AG10803 (cell line): ENCODE measurements around the gene PSIP1.

ENCODE experiments used
- DNase-seq: peaks from one replicate; pipeline ENCODE4 v3.0.0; 2010; ENCODE audit warnings: low read depth
- H3K4me3 ChIP-seq: 2 replicates; pipeline ENCODE4 v1.5.1; 2011; ENCODE audit warnings: mild to moderate bottlenecking, low read length, control low read depth
- CTCF ChIP-seq: conservative IDR thresholded peaks from 2 replicates; pipeline ENCODE4 v1.5.1; 2011; ENCODE audit warnings: mild to moderate bottlenecking, low read length, control low read depth, inconsistent platforms

Gene PSIP1

GRCh38 chr9:15510789-15511575 lies at the start of gene PSIP1:
TSS of gene PSIP1 (minus strand) at chr9:15510970. CDS start at chr9:15510188, 782 bp downstream.
- 0 out of 2 replicates have a peak, but pooled peaks have one; percentile 6 for TF ChIP-seq CTCF

GRCh38 chr9:15553528-15553898 lies 42.7 kb upstream of the PSIP1 start:
- TF ChIP-seq CTCF = no peak
- H3K4me3 ChIP-seq = peak overlapping the region; percentile 74
- DNase-seq = no peak

More at GRCh38 chr9:15510789-15511575, at the start of gene PSIP1:
- peak within 1 kb of the TSS; percentile 81 for H3K4me3 ChIP-seq
- peak; percentile 84 for DNase-seq

GRCh38 chr9:15552636-15553527 lies 42.1 kb upstream of the PSIP1 start, which contains the start of gene CCDC171:
TSS of gene CCDC171 (plus strand) at chr9:15553043. CDS start at chr9:15564089, 11,046 bp downstream.
- DNase-seq = peak; percentile 94
- H3K4me3 ChIP-seq = peak within 1 kb of the TSS; percentile 74
- TF ChIP-seq CTCF = no peak; the same call in 1 of the 2 replicates

GRCh38 chr9:15549611-15550010 lies 38.8 kb upstream of the PSIP1 start:
- no peak for TF ChIP-seq CTCF
- no peak overlapping the region for H3K4me3 ChIP-seq
- no peak for DNase-seq

GRCh38 chr9:15543047-15543813 lies 32.5 kb upstream of the PSIP1 start:
- DNase-seq = no peak
- H3K4me3 ChIP-seq = no peak overlapping the region
- no peak for TF ChIP-seq CTCF

- no peak overlapping the region for H3K4me3 ChIP-seq
- no peak for TF ChIP-seq CTCF
- no peak for DNase-seq
Measured at GRCh38 chr9:15542624-15543023, 31.9 kb upstream of the PSIP1 start.
